NOMO-1 treated with DMSO at 0.1 percent for 48 hours (cell line): ENCODE measurements around the gene SRPX2.
"Not testable (repeated sequence)": the region's sequence is repeated elsewhere in the genome, so short reads cannot be mapped to it uniquely, and the experiment has no call there.

Experiments
- DNase-seq: peaks from one replicate; lab custom pipeline; 2025; ENCODE audit not compliant: unreplicated experiment; lab: John Stamatoyannopoulos, UW

The SRPX2 gene

GRCh38 chrX:100696699-100697351 is 52.8 kb downstream of the SRPX2 start:
- peak; percentile 39 for DNase-seq

GRCh38 chrX:100698551-100698950 is 54.6 kb downstream of the SRPX2 start:
- DNase-seq: peak; percentile 84

- no peak for DNase-seq
Observed at GRCh38 chrX:100700809-100701208, 56.8 kb downstream of the SRPX2 start.

GRCh38 chrX:100704581-100705203 is 60.7 kb downstream of the SRPX2 start:
- no peak for DNase-seq

DNA sequence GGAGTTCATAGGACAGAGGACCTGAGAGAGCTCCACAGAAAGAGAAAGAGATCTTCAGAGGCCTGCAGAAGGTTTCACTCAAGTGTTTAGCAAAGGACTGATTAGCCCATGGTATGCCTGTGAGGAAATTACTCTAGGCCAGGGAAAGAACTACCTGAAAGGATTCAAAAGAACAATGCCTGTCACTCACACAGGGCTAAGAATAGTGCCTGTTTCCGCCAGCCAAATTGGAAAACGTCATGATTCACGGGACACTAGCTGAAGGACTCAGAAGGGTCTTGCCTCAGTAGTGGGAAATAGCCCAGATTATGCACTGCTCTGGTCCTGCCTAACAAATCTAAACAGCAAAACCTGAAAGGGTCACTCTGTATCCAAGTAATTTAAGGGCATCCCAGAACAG is 66.8 kb downstream of the SRPX2 start:
- DNase-seq: no peak

DNA sequence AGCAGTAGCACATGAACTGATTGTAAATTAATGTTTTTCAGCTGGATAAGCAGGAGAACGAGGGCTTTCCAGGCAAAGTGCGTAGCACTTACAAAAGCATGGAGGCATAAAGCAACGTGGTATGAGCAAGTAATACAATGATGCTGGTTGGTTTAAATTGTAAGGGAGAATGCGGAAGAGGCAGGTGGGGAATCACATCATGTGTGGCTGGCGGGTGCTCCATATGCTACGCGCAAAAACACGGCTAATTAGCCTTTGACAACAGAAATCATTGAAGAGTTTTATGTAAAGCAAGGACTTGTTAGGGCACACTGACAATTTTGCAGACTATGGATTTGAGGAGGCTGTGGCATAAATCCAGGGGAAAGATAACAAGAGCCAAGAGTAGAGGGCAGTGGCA is 73.4 kb downstream of the SRPX2 start:
- DNase-seq: no peak

GRCh38 chrX:100719139-100719538 is 75.1 kb downstream of the SRPX2 start:
- DNase-seq: no peak

- DNase-seq: no peak
Observed at GRCh38 chrX:100720301-100720700, 76.3 kb downstream of the SRPX2 start.

GRCh38 chrX:100721328-100721727 is 77.3 kb downstream of the SRPX2 start:
- DNase-seq: no peak

- DNase-seq: not testable (repeated sequence)
Observed at GRCh38 chrX:100724006-100724405, 80.0 kb downstream of the SRPX2 start.
